Karpas-422 (cell line): ENCODE data around the gene ZSWIM4. TPM values are rescaled to one million over a fixed set of nuclear protein-coding genes. Genes with fewer than 3 reads are reported as not detected.
A peak's percentile ranks its signal among the peaks of the same experiment; 100 is the strongest.

Source experiments
- small RNA-seq: library from RNA; depleted of rRNA; stranded (forward); fragments of <200 nt; gene quantifications from one replicate; pipeline ENCODE3, GENCODE V24; 2014
- total RNA-seq: library from RNA; depleted of rRNA; stranded (reverse); fragments of >200 nt; shearing (Covaris generic); gene quantifications from 2 replicates; pipeline ENCODE4 v1.2.3, GENCODE V29; 2014; ENCODE audit warnings: low replicate concordance; rRNA removed

Gene ZSWIM4
- total RNA-seq, 1 experiment from 2014 or later, result 7.3 TPM

Small RNA genes within 50 kb of the gene (small RNA-seq; reads per million reads assigned to genes)
- gene MIR181C (0.47 reads per million, percentile 8 among the genes with 10 or more reads in this experiment), gene MIR181D (0.20 reads per million), gene RN7SL619P (not detected)

Other genes with a start within 250 kb of the ZSWIM4 start
- 33.4 and 78.9 TPM in 2 replicates for gene MRI1, start 30.9 kb upstream of the ZSWIM4 start, total RNA-seq
- gene C19orf53, start 21.0 kb upstream of the ZSWIM4 start, total RNA-seq, result 117 and 158 TPM in 2 replicates
- gene NANOS3, start 81.7 kb downstream of the ZSWIM4 start, total RNA-seq, result not detected in 2 replicates
- gene BRME1, start 110.7 kb downstream of the ZSWIM4 start, total RNA-seq, result 0.47 TPM in 1 of 2 replicates, not detected in the other
- gene CC2D1A, start 110.8 kb downstream of the ZSWIM4 start, total RNA-seq, result 9.9 and 28.6 TPM in 2 replicates
- not detected in 2 replicates for gene PODNL1, start 143.0 kb downstream of the ZSWIM4 start, total RNA-seq
- 15.1 and 41.4 TPM in 2 replicates for gene DCAF15, start 157.1 kb downstream of the ZSWIM4 start, total RNA-seq
- 1.2 and 2.3 TPM in 2 replicates for gene RFX1, start 210.9 kb downstream of the ZSWIM4 start, total RNA-seq
- not detected in 2 replicates for gene RLN3, start 232.7 kb downstream of the ZSWIM4 start, total RNA-seq
- gene IL27RA, start 236.3 kb downstream of the ZSWIM4 start, total RNA-seq, result 0.67 and 1.9 TPM in 2 replicates